ENCODE data around the gene SIGLEC11. TPM values are rescaled to one million over a fixed set of nuclear protein-coding genes. Genes with fewer than 3 reads are reported as not detected.
A peak's percentile ranks its signal among the peaks of the same experiment; 100 is the strongest.
"Not testable (repeated sequence)": the region's sequence is repeated elsewhere in the genome, so short reads cannot be mapped to it uniquely, and the experiment has no call there.

Gene SIGLEC11
- polyA plus RNA-seq, 1 of the 3 experiments (the other 2 are of a cell fraction): not detected

DNA sequence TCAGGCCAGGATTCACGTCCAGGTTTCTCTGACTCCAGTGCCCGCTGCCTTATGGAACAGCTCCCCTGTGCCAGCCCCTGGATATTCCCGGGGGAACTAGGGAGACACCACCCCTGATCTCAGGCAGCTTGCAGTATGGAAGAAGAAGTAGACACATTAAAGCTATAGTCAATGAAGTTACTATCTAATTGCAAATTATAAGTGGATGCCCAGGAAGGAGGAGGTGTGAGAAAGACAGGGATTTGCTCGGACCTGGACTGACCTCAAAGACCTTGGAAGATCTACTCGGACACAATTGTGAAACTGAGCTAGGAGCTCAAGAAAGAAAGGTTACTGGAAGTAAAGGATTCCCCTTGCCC, 10.4 kb downstream of the SIGLEC11 start:
- no peak for TF ChIP-seq TEAD4 (IDR thresholded peaks at IDR 0.05; ENCODE audit: borderline replicate concordance, insufficient read depth)
- TF ChIP-seq NRF1 (IDR thresholded peaks at IDR 0.05; ENCODE audit: low read depth, low read length): no peak
- Histone ChIP-seq H4K20me1 (ENCODE audit: insufficient read depth) (no peaks in the 10 kb centered on the region), H3K9me2 (no peaks in the 10 kb centered on the region), H3K79me2 (ENCODE audit: insufficient read depth) (no peaks in the 10 kb centered on the region), H3K9me3 (no peaks in the 10 kb centered on the region), H3K4me3 (ENCODE audit: low read depth in 2 of 2, low read length in 1 of 2) (no peak overlapping the region), H3K27ac (ENCODE audit: low read depth in 2 of 2, low read length in 1 of 2) (no peak overlapping the region), H3K9ac (no peak overlapping the region), H3K36me3 (replicated peaks in 1 of 2; ENCODE audit: control insufficient read depth in 1 of 2, insufficient read depth in 2 of 2, low read length in 1 of 2) (no peaks in the 10 kb centered on the region), H3K4me1 (ENCODE audit: control insufficient read depth in 1 of 2, insufficient read depth in 2 of 2, low read depth in 1 of 2, low read length in 1 of 2) (no peaks in the 10 kb centered on the region), H2AFZ (ENCODE audit: low read depth) (no peak overlapping the region), H3K27me3 (ENCODE audit: insufficient read depth) (peaks cover 84% of the 10 kb centered on the region), H3K4me2 (no peak overlapping the region), H3F3A (replicated peaks; ENCODE audit: insufficient read depth) (no peaks in the 10 kb centered on the region)
- ChIA-PET CTCF (interaction anchor here (3.5 to 5.9 kb wide), 2 partner anchors 12 to 33 kb away, joined by 13 to 48 read pairs; no protein-coding TSS in a partner anchor), POLR2A (no interaction called here)
- 22% methylated on average over 5 of the region's 5 CpGs for WGBS (ENCODE audit: low lambda C conversion rate)
- no peak for DNase-seq

DNA sequence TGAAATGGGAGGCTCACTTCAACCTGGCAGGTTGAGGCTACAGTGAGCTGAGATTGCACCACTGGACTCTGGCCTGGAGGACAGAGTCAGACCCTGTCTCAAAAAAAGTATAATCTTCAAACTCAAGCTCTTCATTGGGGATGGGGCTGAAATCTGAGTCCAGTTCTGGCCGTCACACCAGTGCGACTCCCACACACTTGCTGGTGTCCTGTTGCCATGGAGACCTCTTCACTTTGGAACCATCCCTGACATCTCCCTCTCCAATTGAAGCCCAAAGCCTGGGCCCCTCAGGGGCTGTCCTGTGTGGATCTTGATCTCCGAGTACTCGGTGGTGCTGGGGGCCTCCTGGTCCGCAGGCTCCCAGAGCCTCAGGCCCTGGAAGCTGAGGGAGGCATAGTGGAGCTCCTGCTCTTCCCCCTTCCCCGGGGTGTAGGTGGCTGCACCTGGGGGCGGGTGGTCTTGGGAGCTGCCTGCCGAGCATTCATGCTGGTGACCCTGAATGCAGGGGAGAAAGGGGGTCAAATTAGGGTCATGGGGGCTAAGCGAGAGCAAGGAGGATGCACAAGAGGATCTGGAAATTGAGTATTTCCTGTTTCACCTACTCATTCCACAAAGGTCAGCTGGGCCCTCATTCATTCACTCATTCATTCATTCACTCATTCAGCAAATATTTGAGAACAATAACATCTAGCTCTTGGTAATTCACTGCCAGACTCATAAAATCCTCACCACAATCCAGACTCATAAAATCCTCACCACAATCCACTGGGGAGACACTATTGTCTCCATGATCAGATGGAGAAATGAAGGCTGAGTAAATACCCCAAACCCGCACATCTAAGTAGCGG, 11.0 kb downstream of the SIGLEC11 start:
- no peaks in the 10 kb centered on the region for H3K4me1 ChIP-seq (ENCODE audit: control insufficient read depth in 1 of 2, insufficient read depth in 2 of 2, low read depth in 1 of 2, low read length in 1 of 2)
- ChIA-PET POLR2A (no interaction called here), CTCF (interaction anchor here (3.5 to 5.9 kb wide), 2 partner anchors 12 to 33 kb away, joined by 13 to 48 read pairs; no protein-coding TSS in a partner anchor)
- H3F3A ChIP-seq (replicated peaks; ENCODE audit: insufficient read depth): no peaks in the 10 kb centered on the region
- TF ChIP-seq EZH2phosphoT487 (IDR thresholded peaks at IDR 0.05; ENCODE audit: borderline replicate concordance, low read depth): no peak
- TF ChIP-seq TCF12 (IDR thresholded peaks at IDR 0.05): no peak
- TF ChIP-seq, protein P1, sequence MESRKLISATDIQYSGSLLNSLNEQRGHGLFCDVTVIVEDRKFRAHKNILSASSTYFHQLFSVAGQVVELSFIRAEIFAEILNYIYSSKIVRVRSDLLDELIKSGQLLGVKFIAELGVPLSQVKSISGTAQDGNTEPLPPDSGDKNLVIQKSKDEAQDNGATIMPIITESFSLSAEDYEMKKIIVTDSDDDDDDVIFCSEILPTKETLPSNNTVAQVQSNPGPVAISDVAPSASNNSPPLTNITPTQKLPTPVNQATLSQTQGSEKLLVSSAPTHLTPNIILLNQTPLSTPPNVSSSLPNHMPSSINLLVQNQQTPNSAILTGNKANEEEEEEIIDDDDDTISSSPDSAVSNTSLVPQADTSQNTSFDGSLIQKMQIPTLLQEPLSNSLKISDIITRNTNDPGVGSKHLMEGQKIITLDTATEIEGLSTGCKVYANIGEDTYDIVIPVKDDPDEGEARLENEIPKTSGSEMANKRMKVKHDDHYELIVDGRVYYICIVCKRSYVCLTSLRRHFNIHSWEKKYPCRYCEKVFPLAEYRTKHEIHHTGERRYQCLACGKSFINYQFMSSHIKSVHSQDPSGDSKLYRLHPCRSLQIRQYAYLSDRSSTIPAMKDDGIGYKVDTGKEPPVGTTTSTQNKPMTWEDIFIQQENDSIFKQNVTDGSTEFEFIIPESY (IDR thresholded peaks at IDR 0.05; ENCODE audit: borderline replicate concordance, low read depth): no peak
- TF ChIP-seq TAF1 (IDR thresholded peaks at IDR 0.05; ENCODE audit: borderline replicate concordance, low read depth, low read length): no peak
- H3K27me3 ChIP-seq (ENCODE audit: insufficient read depth): peaks cover 83% of the 10 kb centered on the region
- no peak for DNase-seq
- H3K9me2 ChIP-seq: no peaks in the 10 kb centered on the region
- no peak overlapping the region for H3K4me3 ChIP-seq (ENCODE audit: low read depth in 2 of 2, low read length in 1 of 2)
- no peaks in the 10 kb centered on the region for H3K36me3 ChIP-seq (replicated peaks in 1 of 2; ENCODE audit: control insufficient read depth in 1 of 2, insufficient read depth in 2 of 2, low read length in 1 of 2)
- H2AFZ ChIP-seq (ENCODE audit: low read depth): no peak overlapping the region
- no peak overlapping the region for H3K4me2 ChIP-seq
- H3K9me3 ChIP-seq: no peaks in the 10 kb centered on the region
- H3K79me2 ChIP-seq (ENCODE audit: insufficient read depth): no peaks in the 10 kb centered on the region
- H3K27ac ChIP-seq (ENCODE audit: low read depth in 2 of 2, low read length in 1 of 2): no peak overlapping the region
- no peak overlapping the region for H3K9ac ChIP-seq
- no peaks in the 10 kb centered on the region for H4K20me1 ChIP-seq (ENCODE audit: insufficient read depth)
- WGBS (ENCODE audit: low lambda C conversion rate): 20% methylated on average over 8 of the region's 11 CpGs

DNA sequence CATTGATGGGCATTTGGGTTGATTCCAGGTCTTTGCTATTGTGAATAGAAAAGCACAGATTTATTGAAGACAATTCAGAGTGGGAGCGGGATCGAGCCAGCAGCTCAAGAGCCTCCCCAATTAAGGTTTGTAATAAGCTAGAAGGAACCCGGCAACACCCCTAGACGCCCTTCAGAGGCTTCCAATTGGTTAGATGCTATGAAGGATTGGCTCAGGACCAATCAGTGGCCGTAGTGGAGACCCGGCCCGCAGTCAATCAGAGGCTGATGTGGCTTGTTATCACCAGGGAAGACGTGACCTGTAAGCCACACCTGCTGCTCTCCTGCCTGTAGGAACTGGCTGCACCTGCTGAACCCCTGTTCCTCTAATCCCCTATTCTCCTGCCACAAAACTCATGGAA, 14.6 kb downstream of the SIGLEC11 start:
- POLR2A ChIA-PET: no interaction called here

DNA sequence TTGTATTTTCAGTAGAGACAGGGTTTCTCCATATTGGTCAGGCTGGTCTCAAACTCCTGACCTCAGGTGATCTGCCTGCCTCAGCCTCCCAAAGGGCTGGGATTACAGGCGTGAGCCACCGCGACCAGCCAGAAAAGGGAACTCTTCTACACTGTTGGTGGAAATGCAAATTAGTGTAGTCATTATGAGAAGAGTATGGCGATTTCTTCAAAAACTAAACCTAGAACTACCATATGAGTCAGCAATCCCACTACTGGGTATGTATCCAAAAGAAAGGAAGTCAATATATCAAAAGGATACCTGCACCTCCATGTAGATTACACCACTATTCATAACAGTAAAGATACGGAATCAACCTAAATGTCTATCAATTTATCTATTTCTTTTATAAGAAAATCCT, 16.4 kb downstream of the SIGLEC11 start:
- H2AFZ ChIP-seq (ENCODE audit: low read depth); POLR2A ChIA-PET; H3K9ac ChIP-seq; H3K9me2 ChIP-seq; H3K4me3 ChIP-seq (ENCODE audit: low read depth in 2 of 2, low read length in 1 of 2); H3K79me2 ChIP-seq (ENCODE audit: insufficient read depth); H3K36me3 ChIP-seq (replicated peaks in 1 of 2; ENCODE audit: control insufficient read depth in 1 of 2, insufficient read depth in 2 of 2, low read length in 1 of 2); H3K4me1 ChIP-seq (ENCODE audit: control insufficient read depth in 1 of 2, insufficient read depth in 2 of 2, low read depth in 1 of 2, low read length in 1 of 2); H3K4me2 ChIP-seq; H3K27ac ChIP-seq (ENCODE audit: low read depth in 2 of 2, low read length in 1 of 2); CTCF ChIA-PET; DNase-seq; H3K9me3 ChIP-seq; H4K20me1 ChIP-seq (ENCODE audit: insufficient read depth); H3F3A ChIP-seq (replicated peaks; ENCODE audit: insufficient read depth): not testable (repeated sequence)
- peaks cover 48% of the 10 kb centered on the region; the same call in 1 of the 2 replicates for H3K27me3 ChIP-seq (ENCODE audit: insufficient read depth)
- WGBS (ENCODE audit: low lambda C conversion rate): 57% methylated on average over 5 of the region's 5 CpGs

More for the DNA sequence above, 14.6 kb downstream of the SIGLEC11 start:
- Histone ChIP-seq H4K20me1 (ENCODE audit: insufficient read depth) (no peaks in the 10 kb centered on the region), H3K4me2 (no peak overlapping the region), H3K9me2 (no peaks in the 10 kb centered on the region), H3K9me3 (no peaks in the 10 kb centered on the region), H3K4me1 (ENCODE audit: control insufficient read depth in 1 of 2, insufficient read depth in 2 of 2, low read depth in 1 of 2, low read length in 1 of 2) (no peaks in the 10 kb centered on the region), H3K27me3 (ENCODE audit: insufficient read depth) (peaks cover 60% of the 10 kb centered on the region; the same call in 1 of the 2 replicates), H3K9ac (no peak overlapping the region), H2AFZ (ENCODE audit: low read depth) (no peak overlapping the region), H3K36me3 (replicated peaks in 1 of 2; ENCODE audit: control insufficient read depth in 1 of 2, insufficient read depth in 2 of 2, low read length in 1 of 2) (no peaks in the 10 kb centered on the region), H3K4me3 (ENCODE audit: low read depth in 2 of 2, low read length in 1 of 2) (no peak overlapping the region), H3K79me2 (ENCODE audit: insufficient read depth) (no peaks in the 10 kb centered on the region), H3F3A (replicated peaks; ENCODE audit: insufficient read depth) (no peaks in the 10 kb centered on the region), H3K27ac (ENCODE audit: low read depth in 2 of 2, low read length in 1 of 2) (no peak overlapping the region)
- DNase-seq: no peak
- no peak for TF ChIP-seq FOXJ3 (CRISPR knock-in tag; IDR thresholded peaks at IDR 0.05)
- no peak for TF ChIP-seq SMC3 (IDR thresholded peaks at IDR 0.05; ENCODE audit: low read depth, low read length)
- TF ChIP-seq JUND (IDR thresholded peaks at IDR 0.05): no peak
- TF ChIP-seq, protein P2, sequence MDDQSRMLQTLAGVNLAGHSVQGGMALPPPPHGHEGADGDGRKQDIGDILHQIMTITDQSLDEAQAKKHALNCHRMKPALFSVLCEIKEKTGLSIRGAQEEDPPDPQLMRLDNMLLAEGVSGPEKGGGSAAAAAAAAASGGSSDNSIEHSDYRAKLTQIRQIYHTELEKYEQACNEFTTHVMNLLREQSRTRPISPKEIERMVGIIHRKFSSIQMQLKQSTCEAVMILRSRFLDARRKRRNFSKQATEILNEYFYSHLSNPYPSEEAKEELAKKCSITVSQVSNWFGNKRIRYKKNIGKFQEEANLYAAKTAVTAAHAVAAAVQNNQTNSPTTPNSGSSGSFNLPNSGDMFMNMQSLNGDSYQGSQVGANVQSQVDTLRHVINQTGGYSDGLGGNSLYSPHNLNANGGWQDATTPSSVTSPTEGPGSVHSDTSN (IDR thresholded peaks at IDR 0.05): peak; percentile 59
- no peak for TF ChIP-seq EZH2phosphoT487 (IDR thresholded peaks at IDR 0.05; ENCODE audit: borderline replicate concordance, low read depth)
- CTCF ChIA-PET: interaction anchor here (1.1 to 5.9 kb wide), 2 partner anchors 8 to 11 kb away, joined by 3 to 48 read pairs; no protein-coding TSS in a partner anchor
- 32% methylated on average over 8 of the region's 8 CpGs for WGBS (ENCODE audit: low lambda C conversion rate)

All from SK-N-SH (cell line).